ENCODE results near the gene NFKBIL1.

GRCh38 chr6:31533455-31533841 lies 14.0 kb upstream of the NFKBIL1 start:
- TF ChIP-seq, protein P1, sequence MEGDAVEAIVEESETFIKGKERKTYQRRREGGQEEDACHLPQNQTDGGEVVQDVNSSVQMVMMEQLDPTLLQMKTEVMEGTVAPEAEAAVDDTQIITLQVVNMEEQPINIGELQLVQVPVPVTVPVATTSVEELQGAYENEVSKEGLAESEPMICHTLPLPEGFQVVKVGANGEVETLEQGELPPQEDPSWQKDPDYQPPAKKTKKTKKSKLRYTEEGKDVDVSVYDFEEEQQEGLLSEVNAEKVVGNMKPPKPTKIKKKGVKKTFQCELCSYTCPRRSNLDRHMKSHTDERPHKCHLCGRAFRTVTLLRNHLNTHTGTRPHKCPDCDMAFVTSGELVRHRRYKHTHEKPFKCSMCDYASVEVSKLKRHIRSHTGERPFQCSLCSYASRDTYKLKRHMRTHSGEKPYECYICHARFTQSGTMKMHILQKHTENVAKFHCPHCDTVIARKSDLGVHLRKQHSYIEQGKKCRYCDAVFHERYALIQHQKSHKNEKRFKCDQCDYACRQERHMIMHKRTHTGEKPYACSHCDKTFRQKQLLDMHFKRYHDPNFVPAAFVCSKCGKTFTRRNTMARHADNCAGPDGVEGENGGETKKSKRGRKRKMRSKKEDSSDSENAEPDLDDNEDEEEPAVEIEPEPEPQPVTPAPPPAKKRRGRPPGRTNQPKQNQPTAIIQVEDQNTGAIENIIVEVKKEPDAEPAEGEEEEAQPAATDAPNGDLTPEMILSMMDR (IDR thresholded peaks at IDR 0.05), result no peak
- no peak for TF ChIP-seq POLR2A (IDR thresholded peaks at IDR 0.05)

Measured in adrenal gland (tissue), 5 donors.